ENCODE data around the gene ALPP. TPM values are rescaled to one million over a fixed set of nuclear protein-coding genes. Genes with fewer than 3 reads are reported as not detected.
"Not testable (repeated sequence)": the region's sequence is repeated elsewhere in the genome, so short reads cannot be mapped to it uniquely, and the experiment has no call there.

ALPP gene
- polyA plus RNA-seq (ENCODE audit: insufficient read length) = not detected
- long read RNA-seq, donor 1 = 0 reads
- long read RNA-seq, donor 2 = 0 reads
- long read RNA-seq, donor 3 = 0 reads
- long read RNA-seq, donor 4 = 0 reads
- long read RNA-seq, donor 5 = 0 reads
- long read RNA-seq, donor 6 = 0 reads
- long read RNA-seq, donor 7 = 0 reads
- long read RNA-seq, donor 8 = 0 reads

GRCh38 chr2:232378735-232379151 lies at the start of gene ALPP:
TSS of gene ALPP (plus strand) at chr2:232378751. CDS start at chr2:232378803, 52 bp downstream.
- DNase-seq = not testable (repeated sequence)

DNA sequence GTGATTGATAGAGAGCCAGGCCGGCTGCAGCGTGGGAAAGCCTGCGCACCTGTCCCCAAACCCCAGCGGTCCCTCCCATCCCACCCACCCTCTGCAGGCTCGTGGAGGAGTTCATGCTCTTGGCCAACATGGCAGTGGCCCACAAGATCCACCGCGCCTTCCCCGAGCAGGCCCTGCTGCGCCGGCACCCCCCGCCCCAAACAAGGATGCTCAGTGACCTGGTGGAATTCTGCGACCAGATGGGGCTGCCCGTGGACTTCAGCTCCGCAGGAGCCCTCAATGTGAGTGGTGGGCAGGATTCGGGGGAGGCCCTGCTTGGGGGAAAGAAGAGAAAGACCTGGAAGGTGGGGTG lies 48.9 kb upstream of the ALPP start:
- DNase-seq = no peak

DNA sequence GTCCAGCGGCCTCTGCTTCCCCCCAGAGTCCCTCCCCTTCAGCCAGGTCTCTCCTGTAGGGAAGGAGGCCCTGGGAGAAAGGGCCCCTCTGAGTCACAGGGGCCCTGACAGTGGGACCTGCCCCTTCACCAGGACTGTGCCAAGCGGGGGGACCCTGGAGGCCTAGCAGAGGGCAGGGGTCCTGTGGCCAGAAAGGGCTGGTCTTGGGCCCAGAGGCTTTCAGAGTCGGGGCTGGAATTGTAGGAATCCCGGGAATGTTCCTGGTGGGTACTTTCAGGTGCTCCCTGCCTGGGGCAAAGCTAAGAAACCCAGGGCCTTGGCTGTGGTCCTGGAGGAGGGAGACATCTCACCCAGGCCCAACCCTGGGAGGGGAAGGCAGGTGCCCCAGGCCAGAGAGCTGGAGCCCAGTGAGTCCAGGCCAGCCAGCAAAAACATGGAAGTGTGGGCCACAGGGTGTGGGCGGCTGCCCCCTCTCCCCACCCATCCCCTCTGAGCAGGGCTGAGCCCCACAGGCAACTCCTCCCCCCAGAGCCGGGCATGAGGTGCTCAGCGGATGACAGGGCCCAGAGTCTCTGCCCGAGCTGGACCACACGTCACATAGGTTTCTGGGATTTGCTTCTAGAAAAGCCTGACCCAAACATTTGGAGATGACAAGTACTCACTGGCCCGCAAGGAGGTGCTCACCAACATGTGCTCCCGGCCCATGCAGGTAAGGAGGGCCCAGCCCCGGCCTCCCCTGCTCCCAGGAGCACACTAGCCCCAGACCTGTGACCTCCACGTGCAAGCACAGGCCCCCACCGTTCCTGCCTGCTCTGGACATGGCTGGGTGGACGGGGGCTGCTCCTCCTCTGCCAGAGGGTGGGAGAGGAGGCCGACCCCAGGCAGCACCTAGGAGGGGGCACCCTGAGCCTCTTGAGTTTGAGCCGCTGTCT lies 48.2 kb upstream of the ALPP start:
- DNase-seq = no peak

DNA sequence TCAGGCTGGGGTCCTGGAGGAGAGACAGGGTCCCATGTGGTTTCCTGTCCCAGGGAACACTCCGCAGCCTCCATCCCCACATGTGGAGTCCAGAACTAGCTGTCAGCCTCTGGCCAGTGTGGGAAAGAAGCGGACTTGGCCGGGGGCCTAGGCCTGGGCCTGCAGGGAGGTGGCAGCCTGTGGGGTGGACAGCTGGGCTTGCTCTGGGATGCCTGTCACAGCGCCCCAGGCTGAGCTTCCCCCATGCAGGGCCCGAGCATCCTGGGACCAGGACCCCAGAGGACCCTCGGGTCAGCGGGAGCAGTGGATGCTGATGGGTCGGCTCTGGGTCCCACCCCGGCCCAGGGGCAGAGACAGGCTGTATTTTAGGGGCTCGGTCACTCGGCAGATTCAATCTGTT lies 47.5 kb upstream of the ALPP start:
- not testable (repeated sequence) for DNase-seq

- not testable (repeated sequence) for DNase-seq
These were observed 46.9 kb upstream of the ALPP start for GRCh38 chr2:232331641-232332040.

GRCh38 chr2:232332244-232332939 lies 46.2 kb upstream of the ALPP start:
- not testable (repeated sequence) for DNase-seq

DNA sequence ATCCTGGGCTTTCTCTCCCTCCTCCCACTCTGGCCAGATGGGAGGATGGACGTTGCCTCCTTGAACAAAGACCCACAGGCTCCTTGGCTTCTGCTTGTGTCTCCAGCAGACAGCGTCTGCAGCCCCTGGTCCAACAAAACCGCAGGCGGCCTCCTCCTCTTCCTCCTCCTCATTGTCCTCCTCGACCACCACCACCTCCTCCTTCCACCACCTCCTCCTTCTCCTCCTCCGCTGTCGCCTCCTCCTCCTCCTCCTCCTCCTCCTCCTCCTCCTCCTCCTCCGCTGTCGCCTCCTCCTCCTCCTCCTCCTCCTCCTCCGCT lies 45.7 kb upstream of the ALPP start:
- DNase-seq = no peak

DNA sequence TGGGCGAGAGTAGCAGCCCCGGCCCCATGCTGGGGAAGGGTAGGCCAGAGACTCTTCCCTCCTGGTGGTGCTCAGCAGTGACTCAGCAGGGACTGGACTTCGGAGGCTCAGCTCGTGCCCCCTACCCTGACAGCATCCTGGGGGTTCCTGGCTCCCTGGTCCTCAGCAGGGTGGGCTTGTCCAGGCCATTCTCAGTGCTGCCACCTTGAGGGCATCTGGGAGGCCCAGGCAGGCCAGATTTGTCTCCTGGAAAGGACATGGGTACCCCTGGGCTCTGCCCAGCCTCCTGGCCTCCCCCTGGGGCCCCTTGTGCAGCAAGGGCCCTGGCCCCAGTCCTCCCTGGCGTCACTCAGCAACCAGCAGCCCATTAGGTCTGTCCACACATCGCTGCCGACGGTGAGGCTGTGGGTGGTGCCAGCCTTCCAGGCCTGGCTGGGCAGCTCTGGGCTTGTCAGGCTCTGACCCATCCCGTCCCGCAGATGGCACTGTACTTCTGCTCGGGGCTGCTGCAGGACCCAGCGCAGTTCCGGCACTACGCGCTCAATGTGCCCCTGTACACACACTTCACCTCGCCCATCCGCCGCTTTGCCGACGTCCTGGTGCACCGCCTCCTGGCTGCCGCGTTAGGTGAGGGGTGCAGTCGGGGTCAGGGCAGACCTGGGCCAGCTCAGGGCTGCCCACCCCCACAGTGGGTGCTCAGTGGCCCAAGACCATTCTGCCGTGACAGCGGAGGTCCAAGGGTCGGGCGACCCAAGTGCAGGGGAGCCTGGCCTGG lies 45.0 kb upstream of the ALPP start:
- DNase-seq = no peak

GRCh38 chr2:232334136-232334884 lies 44.2 kb upstream of the ALPP start:
- DNase-seq = not testable (repeated sequence)

DNA sequence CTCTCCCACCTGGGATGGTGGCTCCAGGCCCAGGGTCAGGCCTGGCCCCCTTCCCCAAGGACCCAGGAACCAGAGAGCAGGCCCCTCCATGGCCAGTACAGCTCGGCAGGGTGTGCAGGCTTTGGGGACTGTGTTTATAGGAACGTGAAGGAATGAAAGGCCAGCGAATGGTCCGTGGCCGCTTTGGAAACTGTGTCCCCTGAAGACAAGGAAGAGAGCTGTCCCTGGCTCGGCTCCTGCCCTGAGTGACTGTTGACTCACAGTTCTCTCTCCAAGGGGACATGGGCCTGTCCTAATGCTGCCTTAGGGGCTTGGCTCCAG lies 43.7 kb upstream of the ALPP start:
- DNase-seq = not testable (repeated sequence)

DNA sequence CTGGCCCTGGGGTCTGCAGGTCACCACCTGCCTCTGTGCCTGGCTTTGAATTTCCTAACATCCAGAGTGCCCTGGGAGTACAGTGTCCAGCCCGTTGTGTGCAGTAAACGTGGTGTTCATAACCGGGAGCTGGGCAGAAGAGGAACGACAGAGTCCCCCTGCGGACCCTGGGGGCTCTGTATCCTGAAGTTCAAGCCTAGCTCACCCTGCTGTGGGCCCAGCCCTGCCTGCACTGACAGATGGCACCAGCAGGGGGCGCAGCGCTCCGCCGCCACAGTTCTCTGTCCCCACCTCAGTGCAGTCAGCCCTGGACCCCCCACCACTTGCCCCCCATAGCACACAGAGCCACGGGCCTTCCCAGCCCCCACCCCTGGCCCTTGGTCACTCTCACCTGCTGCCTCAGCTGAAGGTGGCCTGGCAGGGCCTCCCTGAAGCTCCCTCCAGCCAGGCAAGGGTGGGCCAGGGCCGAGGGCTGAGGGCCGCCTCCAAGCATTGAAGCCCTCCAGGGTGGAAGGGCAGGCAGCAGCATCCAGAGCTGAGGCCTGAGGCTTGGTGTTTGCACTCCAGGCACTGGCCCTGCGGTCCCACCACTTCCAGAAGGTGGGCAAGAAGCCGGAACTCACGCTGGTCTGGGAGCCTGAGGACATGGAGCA lies 43.2 kb upstream of the ALPP start:
- DNase-seq = not testable (repeated sequence)

DNA sequence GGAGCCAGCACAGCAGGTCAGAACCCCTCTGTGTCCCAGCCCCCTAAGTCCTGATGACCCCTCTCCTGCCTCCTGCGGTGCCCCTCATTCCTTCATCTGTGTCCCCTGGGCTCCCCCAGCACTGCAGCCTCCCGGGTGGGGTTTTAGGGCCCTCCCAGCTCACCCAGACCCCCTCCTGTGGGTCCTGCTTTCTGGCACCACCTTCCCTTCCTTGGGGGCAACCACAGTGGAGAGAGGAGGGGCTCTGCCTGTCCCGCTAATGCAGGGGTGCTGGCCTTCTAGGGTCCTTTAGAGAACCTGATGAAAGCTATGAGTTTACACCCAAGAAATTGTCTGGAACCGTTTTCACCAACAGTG lies 42.7 kb upstream of the ALPP start:
- no peak for DNase-seq

- DNase-seq = no peak
These were observed 42.3 kb upstream of the ALPP start for GRCh38 chr2:232336241-232336736.

DNA sequence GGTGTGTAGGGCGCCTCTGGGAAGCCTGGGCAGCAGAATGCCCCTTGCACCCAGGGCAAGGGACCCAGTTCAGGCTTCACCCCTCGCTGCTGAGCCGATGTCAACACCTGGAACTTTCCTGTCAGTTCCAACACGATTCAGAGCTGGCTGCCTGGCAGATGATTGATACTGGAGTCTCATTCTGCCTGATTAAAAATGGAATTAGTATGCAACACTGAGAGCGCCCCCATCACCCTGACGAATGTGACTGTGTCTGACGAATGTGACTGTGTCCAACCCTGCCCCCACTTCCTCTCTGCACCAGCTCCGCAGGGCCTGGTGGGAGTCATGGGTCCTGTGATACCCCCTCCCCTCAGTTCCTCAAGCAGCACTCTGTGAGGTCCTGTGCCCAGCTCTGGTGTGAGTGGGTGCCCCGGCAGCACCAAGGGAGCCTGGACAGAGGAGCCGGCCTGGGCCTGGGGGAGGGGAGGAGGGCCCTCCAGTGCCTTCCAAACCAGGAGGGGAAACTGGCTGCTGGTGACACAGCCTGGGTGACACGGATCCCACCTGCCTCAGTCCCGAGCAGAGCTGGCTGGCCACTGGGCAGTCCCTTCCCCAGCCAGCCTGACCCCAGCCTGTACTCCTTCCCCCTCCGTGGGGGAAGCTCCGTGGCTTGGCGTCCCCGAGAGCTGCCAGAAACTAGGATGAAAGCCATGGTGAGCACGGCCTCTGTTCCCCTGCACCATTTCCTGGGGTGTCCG lies 41.4 kb upstream of the ALPP start:
- no peak for DNase-seq

- DNase-seq = not testable (repeated sequence)
These were observed 40.3 kb upstream of the ALPP start for GRCh38 chr2:232338094-232338758.

- no peak for DNase-seq
These were observed 39.8 kb upstream of the ALPP start for GRCh38 chr2:232338759-232339106.

DNA sequence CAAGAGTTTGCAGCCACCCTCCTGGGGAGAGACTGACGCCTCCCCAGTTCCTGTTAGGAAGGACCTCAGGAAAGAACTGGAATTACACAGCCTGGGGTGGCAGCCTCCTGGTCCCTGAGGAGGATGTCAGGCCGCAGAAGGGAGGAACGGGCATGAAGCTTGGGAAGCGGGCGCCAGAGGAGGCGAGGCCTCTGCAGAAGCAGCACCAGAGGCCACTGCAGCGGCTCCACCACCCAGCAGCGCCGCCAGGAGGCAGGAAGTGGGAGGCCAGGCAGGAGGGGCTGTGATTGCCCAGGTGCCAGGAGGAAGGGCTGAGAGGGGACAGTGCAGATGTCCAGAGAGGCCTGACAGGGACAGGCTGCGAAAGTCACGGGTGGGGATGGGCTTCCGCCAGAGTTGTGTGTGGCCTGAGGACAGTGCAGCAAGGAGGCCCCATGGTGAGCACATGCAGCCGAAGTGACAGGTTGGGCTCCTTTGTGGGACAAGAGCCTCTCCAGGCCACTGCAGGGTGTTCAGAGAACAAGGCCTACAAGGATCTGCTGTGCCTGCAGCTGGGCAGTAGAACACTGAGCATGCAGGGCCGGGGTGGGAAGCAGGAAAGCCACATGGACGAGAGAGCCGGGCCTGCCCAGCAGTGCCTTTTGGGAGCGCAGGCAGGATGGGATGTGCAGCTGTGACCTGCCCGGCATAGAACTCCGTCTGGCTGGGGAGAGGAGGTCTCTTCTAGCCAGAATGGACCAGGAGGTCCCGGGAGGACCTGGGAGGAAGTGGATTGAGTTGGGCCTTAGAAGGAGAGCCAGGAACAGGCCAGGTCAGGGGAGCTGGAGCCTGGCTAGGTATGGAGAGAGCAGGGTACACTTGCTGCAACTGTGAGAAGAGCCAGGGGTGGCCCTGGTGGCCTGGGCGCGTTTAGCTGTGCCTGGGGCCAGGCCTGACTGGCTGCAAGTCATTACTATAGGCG lies 39.1 kb upstream of the ALPP start:
- DNase-seq = no peak

GRCh38 chr2:232340171-232340935 lies 38.2 kb upstream of the ALPP start:
- DNase-seq = no peak

All from left kidney (tissue), 8 donors.